Activated naive CD8-positive, alpha-beta T cell treated with anti-CD3 and anti-CD28 coated beads, Interleukin-2, amount 50 U/mL, for 24 hours (primary cell): Measurements from ENCODE around the gene GK2.

Experiments
- ATAC-seq: fragments of 150-1000 bp; cut with Tn5 transposase; one replicate; pipeline ENCODE4 v1.10.0; 2021
- DNase-seq: peaks from one replicate; pipeline ENCODE4 v3.0.0; 2021
- H3K27ac Mint-ChIP-seq: one replicate; pipeline ENCODE4 v1.8.0; 2021; ENCODE audit warnings: mild to moderate bottlenecking, mixed read lengths
- H3K27me3 Mint-ChIP-seq: one replicate; pipeline ENCODE4 v1.8.0; 2021; ENCODE audit warnings: mixed read lengths
- H3K36me3 Mint-ChIP-seq: one replicate; pipeline ENCODE4 v1.8.0; 2021; ENCODE audit warnings: low read depth, mixed read lengths
- H3K4me1 Mint-ChIP-seq: one replicate; pipeline ENCODE4 v1.8.0; 2021; ENCODE audit warnings: mixed read lengths
- H3K4me3 Mint-ChIP-seq: one replicate; pipeline ENCODE4 v1.8.0; 2021; ENCODE audit warnings: mild to moderate bottlenecking, moderate library complexity, mixed read lengths
- H3K9me3 Mint-ChIP-seq: one replicate; pipeline ENCODE4 v1.8.0; 2021; ENCODE audit warnings: mixed read lengths

The GK2 gene

DNA sequence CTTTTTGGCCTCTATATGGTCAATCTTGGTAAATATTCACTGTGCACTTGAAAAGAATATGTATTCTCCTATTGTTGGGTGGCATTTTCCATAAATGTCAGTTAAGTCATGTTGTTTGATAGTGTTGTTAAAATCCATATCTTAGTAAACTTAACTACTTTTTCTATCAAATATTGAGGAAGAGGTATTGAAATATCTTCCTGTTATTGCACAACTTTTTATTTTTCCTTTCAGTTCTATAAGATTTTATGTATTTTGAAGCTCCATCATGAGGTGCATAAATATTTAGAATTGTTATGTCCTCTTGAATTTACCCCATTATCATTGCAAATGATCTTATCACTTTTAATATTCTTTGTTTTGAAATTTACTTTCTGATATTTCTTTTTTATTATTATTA lies 3.4 kb downstream of the GK2 start:
- H3K9me3 Mint-ChIP-seq: no peaks in the 10 kb centered on the region
- H3K27ac Mint-ChIP-seq: no peak overlapping the region
- H3K4me3 Mint-ChIP-seq: no peak overlapping the region
- ATAC-seq (no peak), DNase-seq (no peak)
- no peaks in the 10 kb centered on the region for H3K36me3 Mint-ChIP-seq
- H3K27me3 Mint-ChIP-seq: no peaks in the 10 kb centered on the region
- H3K4me1 Mint-ChIP-seq: no peaks in the 10 kb centered on the region

DNA sequence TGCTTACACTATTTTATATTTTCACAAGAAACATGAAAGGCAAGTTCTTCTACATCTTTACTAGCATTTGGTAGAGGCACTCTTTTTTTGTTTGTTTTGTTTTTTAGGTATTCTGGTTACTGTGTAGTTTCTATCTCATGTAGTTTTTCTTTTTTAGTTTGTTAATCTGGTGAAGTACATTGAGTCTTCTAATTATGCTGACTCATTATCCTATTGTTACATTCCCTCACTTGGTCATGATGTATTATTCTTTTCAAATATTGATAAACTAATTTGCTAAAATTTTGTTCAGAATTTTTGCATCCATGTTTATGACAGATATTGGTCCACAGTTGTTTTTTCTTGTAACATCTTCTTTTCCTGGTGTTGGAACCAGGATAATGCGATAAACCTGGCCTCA lies 4.7 kb downstream of the GK2 start:
- ATAC-seq (no peak), DNase-seq (no peak)
- H3K36me3 Mint-ChIP-seq: no peaks in the 10 kb centered on the region
- H3K27me3 Mint-ChIP-seq: no peaks in the 10 kb centered on the region
- H3K9me3 Mint-ChIP-seq: no peaks in the 10 kb centered on the region
- H3K4me3 Mint-ChIP-seq: no peak overlapping the region
- no peak overlapping the region for H3K27ac Mint-ChIP-seq
- H3K4me1 Mint-ChIP-seq: no peaks in the 10 kb centered on the region

GRCh38 chr4:79402332-79402851 lies 5.6 kb downstream of the GK2 start:
- Mint-ChIP-seq H3K36me3 (no peaks in the 10 kb centered on the region), H3K4me3 (no peak overlapping the region), H3K27me3 (no peaks in the 10 kb centered on the region), H3K27ac (no peak overlapping the region), H3K9me3 (no peaks in the 10 kb centered on the region), H3K4me1 (no peaks in the 10 kb centered on the region)
- DNase-seq (no peak), ATAC-seq (no peak)

GRCh38 chr4:79399076-79399475 lies 9.0 kb downstream of the GK2 start:
- DNase-seq (no peak), ATAC-seq (no peak)
- no peak overlapping the region for H3K27ac Mint-ChIP-seq
- H3K36me3 Mint-ChIP-seq: no peaks in the 10 kb centered on the region
- H3K27me3 Mint-ChIP-seq: no peaks in the 10 kb centered on the region
- no peaks in the 10 kb centered on the region for H3K9me3 Mint-ChIP-seq
- no peaks in the 10 kb centered on the region for H3K4me1 Mint-ChIP-seq
- no peak overlapping the region for H3K4me3 Mint-ChIP-seq

- H3K27ac Mint-ChIP-seq: no peak overlapping the region
- no peak overlapping the region for H3K4me3 Mint-ChIP-seq
- H3K4me1 Mint-ChIP-seq: no peaks in the 10 kb centered on the region
- no peak for DNase-seq
- no peaks in the 10 kb centered on the region for H3K9me3 Mint-ChIP-seq
- H3K36me3 Mint-ChIP-seq: no peaks in the 10 kb centered on the region
- no peak for ATAC-seq
- H3K27me3 Mint-ChIP-seq: no peaks in the 10 kb centered on the region
These were observed 10.1 kb downstream of the GK2 start for GRCh38 chr4:79397951-79398350.

GRCh38 chr4:79396794-79397193 lies 11.2 kb downstream of the GK2 start:
- no peak overlapping the region for H3K27ac Mint-ChIP-seq
- H3K9me3 Mint-ChIP-seq: no peaks in the 10 kb centered on the region
- DNase-seq: no peak
- no peaks in the 10 kb centered on the region for H3K27me3 Mint-ChIP-seq
- ATAC-seq: no peak
- H3K4me1 Mint-ChIP-seq: no peaks in the 10 kb centered on the region
- H3K4me3 Mint-ChIP-seq: no peak overlapping the region
- no peaks in the 10 kb centered on the region for H3K36me3 Mint-ChIP-seq

- Mint-ChIP-seq H3K36me3 (no peaks in the 10 kb centered on the region), H3K27me3 (no peaks in the 10 kb centered on the region), H3K4me3 (no peak overlapping the region), H3K9me3 (no peaks in the 10 kb centered on the region), H3K27ac (no peak overlapping the region), H3K4me1 (no peaks in the 10 kb centered on the region)
- no peak for DNase-seq
- no peak for ATAC-seq
These were observed 12.2 kb downstream of the GK2 start for GRCh38 chr4:79395841-79396240.

- no peak for ATAC-seq
- no peak overlapping the region for H3K4me3 Mint-ChIP-seq
- no peaks in the 10 kb centered on the region for H3K4me1 Mint-ChIP-seq
- no peak for DNase-seq
- H3K27ac Mint-ChIP-seq: no peak overlapping the region
- no peaks in the 10 kb centered on the region for H3K36me3 Mint-ChIP-seq
- no peaks in the 10 kb centered on the region for H3K9me3 Mint-ChIP-seq
- H3K27me3 Mint-ChIP-seq: no peaks in the 10 kb centered on the region
These were observed 17.1 kb downstream of the GK2 start for GRCh38 chr4:79390890-79391289.

- Mint-ChIP-seq H3K4me1 (no peaks in the 10 kb centered on the region), H3K9me3 (no peaks in the 10 kb centered on the region), H3K27me3 (no peaks in the 10 kb centered on the region), H3K27ac (no peak overlapping the region), H3K36me3 (no peaks in the 10 kb centered on the region), H3K4me3 (no peak overlapping the region)
- DNase-seq (no peak), ATAC-seq (no peak)
These were observed 22.4 kb downstream of the GK2 start for GRCh38 chr4:79385641-79386040.

GRCh38 chr4:79381161-79381560 lies 26.9 kb downstream of the GK2 start:
- Mint-ChIP-seq H3K36me3 (no peaks in the 10 kb centered on the region), H3K4me1 (no peaks in the 10 kb centered on the region), H3K4me3 (no peak overlapping the region), H3K9me3 (no peaks in the 10 kb centered on the region), H3K27me3 (peaks cover 4% of the 10 kb centered on the region), H3K27ac (no peak overlapping the region)
- DNase-seq (no peak), ATAC-seq (no peak)

GRCh38 chr4:79370026-79370425 lies 38.0 kb downstream of the GK2 start:
- no peaks in the 10 kb centered on the region for H3K4me1 Mint-ChIP-seq
- no peak overlapping the region for H3K27ac Mint-ChIP-seq
- ATAC-seq (no peak), DNase-seq (no peak)
- no peaks in the 10 kb centered on the region for H3K27me3 Mint-ChIP-seq
- H3K4me3 Mint-ChIP-seq: no peak overlapping the region
- no peaks in the 10 kb centered on the region for H3K36me3 Mint-ChIP-seq
- no peaks in the 10 kb centered on the region for H3K9me3 Mint-ChIP-seq

DNA sequence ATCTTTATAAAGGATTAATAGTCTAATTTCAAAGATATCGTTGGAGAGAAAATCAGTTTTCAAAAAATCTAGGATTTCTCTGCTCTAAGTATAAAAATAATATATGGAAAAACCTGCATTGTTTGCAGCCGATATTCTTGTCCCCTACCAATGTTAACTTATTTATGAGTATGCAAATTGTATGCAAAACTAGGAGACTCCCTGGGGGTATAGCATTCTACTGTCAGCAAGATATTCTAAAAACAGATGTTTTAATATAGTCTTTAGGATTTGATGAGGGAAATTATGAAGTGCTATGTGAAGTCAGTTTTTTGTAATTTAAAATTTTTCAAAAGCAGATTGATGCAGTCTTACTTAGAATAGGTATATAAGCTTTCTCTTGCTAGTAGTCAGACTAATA lies 40.9 kb downstream of the GK2 start:
- Mint-ChIP-seq H3K9me3 (no peaks in the 10 kb centered on the region), H3K4me3 (no peak overlapping the region), H3K27ac (no peak overlapping the region), H3K36me3 (no peaks in the 10 kb centered on the region), H3K4me1 (no peaks in the 10 kb centered on the region), H3K27me3 (no peaks in the 10 kb centered on the region)
- no peak for ATAC-seq
- DNase-seq: no peak

- H3K36me3 Mint-ChIP-seq: no peaks in the 10 kb centered on the region
- H3K4me1 Mint-ChIP-seq: no peaks in the 10 kb centered on the region
- no peaks in the 10 kb centered on the region for H3K9me3 Mint-ChIP-seq
- ATAC-seq (no peak), DNase-seq (no peak)
- H3K27ac Mint-ChIP-seq: no peak overlapping the region
- no peaks in the 10 kb centered on the region for H3K27me3 Mint-ChIP-seq
- no peak overlapping the region for H3K4me3 Mint-ChIP-seq
These were observed 41.6 kb downstream of the GK2 start for GRCh38 chr4:79366422-79366821.

DNA sequence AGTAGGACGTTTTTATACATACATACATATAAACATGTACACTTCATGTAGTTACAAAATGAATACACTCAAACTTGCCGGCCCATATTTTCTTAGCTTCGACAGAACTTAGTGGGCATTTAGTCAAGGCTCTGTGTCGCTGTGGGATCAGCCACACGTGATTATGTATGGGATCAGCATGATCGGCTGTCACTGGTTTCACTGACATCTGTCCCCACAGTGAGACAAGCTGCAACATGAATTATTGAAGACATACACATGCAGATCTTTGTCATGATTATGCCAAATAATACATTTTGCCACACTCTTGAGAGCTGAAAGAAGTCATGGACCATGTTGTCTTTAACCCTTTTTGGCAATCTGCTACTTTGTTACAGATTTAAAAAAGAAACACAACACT lies 44.0 kb downstream of the GK2 start:
- H3K4me1 Mint-ChIP-seq: no peaks in the 10 kb centered on the region
- no peak for ATAC-seq
- H3K27me3 Mint-ChIP-seq: no peaks in the 10 kb centered on the region
- no peak overlapping the region for H3K27ac Mint-ChIP-seq
- H3K4me3 Mint-ChIP-seq: no peak overlapping the region
- no peaks in the 10 kb centered on the region for H3K36me3 Mint-ChIP-seq
- no peaks in the 10 kb centered on the region for H3K9me3 Mint-ChIP-seq
- no peak for DNase-seq

DNA sequence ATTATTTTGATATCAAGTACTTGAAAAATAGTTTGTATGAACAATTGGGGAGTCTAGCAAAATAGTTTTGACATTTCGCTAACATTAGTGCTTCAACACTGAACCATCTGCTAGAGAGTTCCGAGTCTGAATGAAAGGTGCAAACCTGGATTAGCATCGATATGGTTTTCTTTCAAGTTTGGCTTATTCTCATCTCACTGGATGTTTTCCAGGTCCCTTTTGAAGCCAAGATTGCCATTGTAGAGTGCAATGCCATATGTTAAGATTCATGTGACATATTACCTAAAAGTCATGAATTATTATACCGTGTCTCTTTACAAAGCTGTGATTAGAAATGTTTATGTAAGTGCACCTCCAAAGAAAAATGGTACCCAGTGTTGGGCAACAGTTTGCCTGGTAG lies 45.4 kb downstream of the GK2 start:
- Mint-ChIP-seq H3K27ac (no peak overlapping the region), H3K4me3 (no peak overlapping the region)

DNA sequence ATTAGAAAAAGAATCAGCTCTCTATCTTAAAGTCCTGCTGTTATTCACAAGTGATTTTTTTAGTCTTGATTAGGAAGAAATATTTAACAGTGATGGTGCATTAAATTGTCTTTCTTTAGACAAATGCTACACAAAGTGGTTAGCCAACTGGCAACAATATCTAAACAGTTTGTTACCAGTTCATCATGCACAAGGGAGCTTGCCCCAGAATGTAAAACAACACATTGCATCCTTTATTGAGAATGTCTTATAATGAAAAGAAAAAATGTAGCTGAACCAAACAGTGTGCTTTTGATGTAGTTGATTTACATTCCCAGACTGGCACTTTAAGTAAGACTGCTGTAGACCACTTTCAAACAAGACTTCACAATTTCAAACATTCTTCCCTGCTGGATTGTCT lies 48.0 kb downstream of the GK2 start:
- H3K36me3 Mint-ChIP-seq: no peaks in the 10 kb centered on the region
- no peak overlapping the region for H3K27ac Mint-ChIP-seq
- ATAC-seq (no peak), DNase-seq (no peak)
- no peak overlapping the region for H3K4me3 Mint-ChIP-seq
- H3K9me3 Mint-ChIP-seq: no peaks in the 10 kb centered on the region
- no peaks in the 10 kb centered on the region for H3K27me3 Mint-ChIP-seq
- H3K4me1 Mint-ChIP-seq: no peaks in the 10 kb centered on the region

More for the DNA sequence above, 45.4 kb downstream of the GK2 start:
- DNase-seq (no peak), ATAC-seq (no peak)
- Mint-ChIP-seq H3K36me3 (no peaks in the 10 kb centered on the region), H3K27me3 (no peaks in the 10 kb centered on the region), H3K9me3 (no peaks in the 10 kb centered on the region), H3K4me1 (no peaks in the 10 kb centered on the region)
